Uterus (tissue), 4 donors: ENCODE measurements around the gene SLC39A2. TPM values are rescaled to one million over a fixed set of nuclear protein-coding genes. Genes with fewer than 3 reads are reported as not detected.

Experiments
- DNase-seq, 2 donors: peaks; one replicate each; pipeline ENCODE4 v3.0.0-alpha.2; 2019 to 2020
- H3K27ac ChIP-seq, 2 donors: fragments of 200-600 bp; sonication (generic); 1 replicate in 1 of 2; 2 replicates in 1 of 2; pipeline ENCODE4 v1.5.1; 2016 to 2018
- H3K27me3 ChIP-seq, 2 donors: fragments of 200-600 bp; sonication (generic); one replicate each; pipeline ENCODE4 v1.5.1; 2018 to 2019; ENCODE audit warnings: control low read depth in 1 of 2
- H3K36me3 ChIP-seq, 2 donors: fragments of 200-600 bp; sonication (generic); one replicate each; pipeline ENCODE4 v1.5.1; 2019; ENCODE audit warnings: control low read depth in 1 of 2
- H3K4me1 ChIP-seq, 2 donors: fragments of 200-600 bp; sonication (generic); one replicate each; pipeline ENCODE4 v1.5.1; 2018 to 2019; ENCODE audit warnings: control low read depth in 1 of 2
- H3K4me3 ChIP-seq, 2 donors: fragments of 200-600 bp; sonication (generic); 1 replicate in 1 of 2; 2 replicates in 1 of 2; pipeline ENCODE4 v1.5.1; 2018 to 2019; ENCODE audit warnings: mild to moderate bottlenecking in 1 of 2
- H3K9me3 ChIP-seq, 2 donors: fragments of 200-600 bp; sonication (generic); one replicate each; pipeline ENCODE4 v1.5.1; 2019; ENCODE audit warnings: control low read depth in 1 of 2
- CTCF ChIP-seq, 4 experiments: fragments of 200-600 bp in 2 of 4; fragments of 450-650 bp in 2 of 4; sonication (generic) in 2 of 4; IDR thresholded peaks; one replicate each; pipeline ENCODE4 v1.5.1; 2016 to 2019; ENCODE audit warnings: antibody characterized with exemption in 4 of 4, mild to moderate bottlenecking in 2 of 4, moderate library complexity in 1 of 4
- POLR2A ChIP-seq, 2 donors: fragments of 450-650 bp; IDR thresholded peaks; one replicate each; pipeline ENCODE4 v1.6.1; 2016; ENCODE audit warnings: antibody characterized with exemption in 2 of 2, mild to moderate bottlenecking in 1 of 2, moderate library complexity in 1 of 2
- intact Hi-C: fragments of 100-400 bp; cut with DNase I; formaldehyde crosslinking; loops from one replicate; pipeline ENCODE4 v1.15.1; 2023; ENCODE audit warnings: low total_unique reads
- microRNA-seq: library from miRNA; unstranded; fragments of <30 nt; microRNA quantifications from one replicate; pipeline ENCODE4, GENCODE V29; 2016; ENCODE audit warnings: borderline microRNAs expressed, borderline replicate concordance
- small RNA-seq: library from RNA; depleted of rRNA; stranded (forward); fragments of <200 nt; gene quantifications from one replicate; pipeline ENCODE3, GENCODE V24; 2016
- total RNA-seq, 4 donors: library from RNA; depleted of rRNA in 3 of 4; stranded (reverse); fragments of >200 nt in 3 of 4; gene quantifications; one replicate each; pipeline versions ENCODE4 v1.1.0 to v1.2.4, GENCODE V29; 2014 to 2023
- donor health status: DM: yes; HTN: yes; CAD: no.

SLC39A2 gene
- total RNA-seq, 4 donors from 2014 or later: 0.52 to 0.97 TPM; not detected in 2

- no peak overlapping the region for H3K4me3 ChIP-seq
- H3K4me1 ChIP-seq: no peaks in the 10 kb centered on the region
- DNase-seq: no peak
- no peaks in the 10 kb centered on the region for H3K9me3 ChIP-seq
- H3K27ac ChIP-seq: no peak overlapping the region
- intact Hi-C loops: no loop called here
- no peaks in the 10 kb centered on the region for H3K27me3 ChIP-seq
- H3K36me3 ChIP-seq: no peaks in the 10 kb centered on the region
- TF ChIP-seq POLR2A (IDR thresholded peaks at IDR 0.05) (no peak), CTCF (IDR thresholded peaks at IDR 0.05) (no peak)
Observed at GRCh38 chr14:21049271-21049673, 50.2 kb downstream of the SLC39A2 start.

GRCh38 chr14:21050597-21050996 lies 51.5 kb downstream of the SLC39A2 start:
- no peak for TF ChIP-seq POLR2A (IDR thresholded peaks at IDR 0.05)
- no peak for TF ChIP-seq CTCF (IDR thresholded peaks at IDR 0.05)
- Histone ChIP-seq H3K27me3 (no peaks in the 10 kb centered on the region), H3K4me3 (no peak overlapping the region), H3K9me3 (no peaks in the 10 kb centered on the region), H3K27ac (no peak overlapping the region), H3K4me1 (no peaks in the 10 kb centered on the region), H3K36me3 (no peaks in the 10 kb centered on the region)
- DNase-seq: no peak
- intact Hi-C loops: no loop called here

Small RNAs within 50 kb of the gene (microRNA-seq; reads per million reads assigned to microRNA genes)
- gene MIR6717: not detected

Small RNAs within 50 kb of the gene (small RNA-seq; reads per million reads assigned to genes)
- not detected for gene RN7SL189P

Other genes starting within 250 kb of the SLC39A2 start
- not detected for gene EDDM3B, start 230.9 kb upstream of the SLC39A2 start, total RNA-seq
- gene RNASE6, start 218.0 kb upstream of the SLC39A2 start, total RNA-seq: 1 to 10 TPM in 3 of 4 donors, under 1 TPM in 1; 0.77 to 4.2 (median 3.7) TPM
- gene RNASE1, start 196.4 kb upstream of the SLC39A2 start, total RNA-seq: 100 to 1,000 TPM; 107 to 299 (median 167) TPM
- not detected for gene RNASE3, start 107.9 kb upstream of the SLC39A2 start, total RNA-seq
- 1 to 10 TPM in 2 of 4 donors, under 1 TPM in 1, not detected in 1; 0.51 to 1.8 (median 1.0) TPM for gene RNASE2, start 43.8 kb upstream of the SLC39A2 start, total RNA-seq
- 10 to 100 TPM; 46.6 to 73.5 (median 65.9) TPM for gene METTL17, start 9.3 kb upstream of the SLC39A2 start, total RNA-seq
- 100 to 1,000 TPM; 111 to 563 (median 200) TPM for gene NDRG2, start 25.8 kb downstream of the SLC39A2 start, total RNA-seq
- under 1 TPM in 1 of 4 donors, not detected in 3; 0.67 TPM for gene TPPP2, start 30.9 kb downstream of the SLC39A2 start, total RNA-seq
- gene RNASE13, start 35.5 kb downstream of the SLC39A2 start, total RNA-seq: not detected
- gene RNASE7, start 43.1 kb downstream of the SLC39A2 start, total RNA-seq: not detected
- not detected for gene RNASE8, start 58.5 kb downstream of the SLC39A2 start, total RNA-seq
- gene ARHGEF40, start 71.0 kb downstream of the SLC39A2 start, total RNA-seq: 100 to 1,000 TPM in 2 of 4 donors, 10 to 100 TPM in 2; 25.3 to 103 (median 66.9) TPM
- 10 to 100 TPM in 3 of 4 donors, 1 to 10 TPM in 1; 7.4 to 56.8 (median 15.9) TPM for gene ZNF219, start 99.4 kb downstream of the SLC39A2 start, total RNA-seq
- under 1 TPM in 1 of 4 donors, not detected in 3; 0.85 TPM for gene TMEM253, start 101.8 kb downstream of the SLC39A2 start, total RNA-seq
- gene OR5AU1, start 156.8 kb downstream of the SLC39A2 start, total RNA-seq: not detected